ENCODE results near the gene TMEM63A.

DNA sequence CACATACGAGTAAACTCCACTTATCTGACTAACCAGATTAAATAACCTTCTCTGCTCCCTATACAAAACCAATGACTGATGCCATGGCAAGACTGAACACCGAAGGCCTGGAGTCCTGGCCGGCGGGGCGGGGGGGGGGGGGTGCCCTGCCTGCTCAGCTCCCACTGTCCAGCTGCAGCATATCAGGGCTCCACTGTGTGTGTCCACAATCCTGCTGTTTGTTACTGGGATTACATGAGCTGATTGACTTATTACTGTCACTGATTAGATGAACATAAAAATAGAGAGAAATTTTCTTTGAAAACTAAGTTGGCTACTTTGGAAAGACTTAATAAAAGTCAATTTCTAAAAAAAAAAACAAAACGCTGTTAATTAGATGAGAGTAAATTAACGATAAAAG lies 24.9 kb downstream of the TMEM63A start:
- TF ChIP-seq, protein P1, sequence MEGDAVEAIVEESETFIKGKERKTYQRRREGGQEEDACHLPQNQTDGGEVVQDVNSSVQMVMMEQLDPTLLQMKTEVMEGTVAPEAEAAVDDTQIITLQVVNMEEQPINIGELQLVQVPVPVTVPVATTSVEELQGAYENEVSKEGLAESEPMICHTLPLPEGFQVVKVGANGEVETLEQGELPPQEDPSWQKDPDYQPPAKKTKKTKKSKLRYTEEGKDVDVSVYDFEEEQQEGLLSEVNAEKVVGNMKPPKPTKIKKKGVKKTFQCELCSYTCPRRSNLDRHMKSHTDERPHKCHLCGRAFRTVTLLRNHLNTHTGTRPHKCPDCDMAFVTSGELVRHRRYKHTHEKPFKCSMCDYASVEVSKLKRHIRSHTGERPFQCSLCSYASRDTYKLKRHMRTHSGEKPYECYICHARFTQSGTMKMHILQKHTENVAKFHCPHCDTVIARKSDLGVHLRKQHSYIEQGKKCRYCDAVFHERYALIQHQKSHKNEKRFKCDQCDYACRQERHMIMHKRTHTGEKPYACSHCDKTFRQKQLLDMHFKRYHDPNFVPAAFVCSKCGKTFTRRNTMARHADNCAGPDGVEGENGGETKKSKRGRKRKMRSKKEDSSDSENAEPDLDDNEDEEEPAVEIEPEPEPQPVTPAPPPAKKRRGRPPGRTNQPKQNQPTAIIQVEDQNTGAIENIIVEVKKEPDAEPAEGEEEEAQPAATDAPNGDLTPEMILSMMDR (IDR thresholded peaks at IDR 0.05; ENCODE audit: borderline replicate concordance, extremely low read depth, low read length, poor library complexity, severe bottlenecking): no peak
- no peak for TF ChIP-seq EZH2 (IDR thresholded peaks at IDR 0.05; ENCODE audit: borderline replicate concordance, low read depth, low read length, severe bottlenecking)

All from DND-41 (cell line).